Activated B cell treated with CpG ODN at 0.5 μM for 24 hours (primary cell): ENCODE results near the gene DNAJC11. TPM values are rescaled to one million over a fixed set of nuclear protein-coding genes. Genes with fewer than 3 reads are reported as not detected.
"Not testable (repeated sequence)": the region's sequence is repeated elsewhere in the genome, so short reads cannot be mapped to it uniquely, and the experiment has no call there.

Experiments
- ATAC-seq: fragments of 200-7000 bp; cut with Tn5 transposase; one replicate; pipeline ENCODE4 v1.10.0; 2021; ENCODE audit warnings: low read depth, mild to moderate bottlenecking, moderate library complexity
- CTCF ChIA-PET: fragments of 350-600 bp; sonication (Branson Sonifier 250); formaldehyde crosslinking; loops from one replicate; lab custom pipeline; 2021; ENCODE audit warnings: antibody characterized with exemption; lab: Charles Lee
- POLR2A ChIA-PET: fragments of 350-600 bp; sonication (Branson Sonifier 250); formaldehyde crosslinking; loops from one replicate; lab custom pipeline; 2021; ENCODE audit warnings: antibody characterized with exemption; lab: Charles Lee
- DNase-seq: peaks from one replicate; pipeline ENCODE4 v3.0.0; 2022
- H3K27ac Mint-ChIP-seq: one replicate; pipeline ENCODE4 v1.8.0; 2020; ENCODE audit warnings: mixed read lengths
- H3K27me3 Mint-ChIP-seq: one replicate; pipeline ENCODE4 v1.8.0; 2021; ENCODE audit warnings: mixed read lengths
- H3K36me3 Mint-ChIP-seq: one replicate; pipeline ENCODE4 v1.8.0; 2021; ENCODE audit warnings: low read depth, mixed read lengths
- H3K4me1 Mint-ChIP-seq: one replicate; pipeline ENCODE4 v1.8.0; 2021; ENCODE audit warnings: mixed read lengths
- H3K4me3 Mint-ChIP-seq: one replicate; pipeline ENCODE4 v1.8.0; 2020; ENCODE audit warnings: mild to moderate bottlenecking, mixed read lengths
- H3K9me3 Mint-ChIP-seq: one replicate; pipeline ENCODE4 v1.8.0; 2020; ENCODE audit warnings: mixed read lengths
- intact Hi-C: fragments of 100-400 bp; cut with micrococcal nuclease; formaldehyde crosslinking; loops from one replicate; pipeline ENCODE4 v1.15.1; 2024
- total RNA-seq: library from RNA; stranded (reverse); gene quantifications from 2 replicates; pipeline ENCODE4 v1.2.3, GENCODE V29; 2022
- TF ChIP-seq, protein P1 (sequence below): fragments of 200-600 bp; IDR thresholded peaks from one replicate; pipeline ENCODE4 v1.8.0; 2022; ENCODE audit warnings: antibody characterized with exemption, mild to moderate bottlenecking

The DNAJC11 gene
- total RNA-seq, 1 donor from 2014 or later = 65.6 TPM

GRCh38 chr1:6638226-6638625 is 63.4 kb downstream of the DNAJC11 start:
- Mint-ChIP-seq H3K36me3 (peaks cover 83% of the 10 kb centered on the region), H3K9me3 (no peaks in the 10 kb centered on the region), H3K27ac (no peak overlapping the region), H3K27me3 (no peaks in the 10 kb centered on the region), H3K4me3 (no peak overlapping the region), H3K4me1 (no peaks in the 10 kb centered on the region)
- ChIA-PET CTCF (no interaction called here), POLR2A (no interaction called here)
- intact Hi-C loops = no loop called here
- ATAC-seq = no peak
- TF ChIP-seq, protein P1, sequence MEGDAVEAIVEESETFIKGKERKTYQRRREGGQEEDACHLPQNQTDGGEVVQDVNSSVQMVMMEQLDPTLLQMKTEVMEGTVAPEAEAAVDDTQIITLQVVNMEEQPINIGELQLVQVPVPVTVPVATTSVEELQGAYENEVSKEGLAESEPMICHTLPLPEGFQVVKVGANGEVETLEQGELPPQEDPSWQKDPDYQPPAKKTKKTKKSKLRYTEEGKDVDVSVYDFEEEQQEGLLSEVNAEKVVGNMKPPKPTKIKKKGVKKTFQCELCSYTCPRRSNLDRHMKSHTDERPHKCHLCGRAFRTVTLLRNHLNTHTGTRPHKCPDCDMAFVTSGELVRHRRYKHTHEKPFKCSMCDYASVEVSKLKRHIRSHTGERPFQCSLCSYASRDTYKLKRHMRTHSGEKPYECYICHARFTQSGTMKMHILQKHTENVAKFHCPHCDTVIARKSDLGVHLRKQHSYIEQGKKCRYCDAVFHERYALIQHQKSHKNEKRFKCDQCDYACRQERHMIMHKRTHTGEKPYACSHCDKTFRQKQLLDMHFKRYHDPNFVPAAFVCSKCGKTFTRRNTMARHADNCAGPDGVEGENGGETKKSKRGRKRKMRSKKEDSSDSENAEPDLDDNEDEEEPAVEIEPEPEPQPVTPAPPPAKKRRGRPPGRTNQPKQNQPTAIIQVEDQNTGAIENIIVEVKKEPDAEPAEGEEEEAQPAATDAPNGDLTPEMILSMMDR = no peak
- DNase-seq = no peak

GRCh38 chr1:6637770-6638169 is 63.8 kb downstream of the DNAJC11 start:
- intact Hi-C loops = no loop called here
- ChIA-PET POLR2A (no interaction called here), CTCF (no interaction called here)
- TF ChIP-seq, protein P1 = no peak
- no peaks in the 10 kb centered on the region for H3K4me1 Mint-ChIP-seq
- H3K27ac Mint-ChIP-seq = no peak overlapping the region
- H3K9me3 Mint-ChIP-seq = no peaks in the 10 kb centered on the region
- peaks cover 84% of the 10 kb centered on the region for H3K36me3 Mint-ChIP-seq
- DNase-seq (no peak), ATAC-seq (no peak)
- H3K27me3 Mint-ChIP-seq = no peaks in the 10 kb centered on the region
- no peak overlapping the region for H3K4me3 Mint-ChIP-seq

- H3K4me3 Mint-ChIP-seq, H3K4me1 Mint-ChIP-seq, DNase-seq, ATAC-seq, H3K9me3 Mint-ChIP-seq, H3K27ac Mint-ChIP-seq, intact Hi-C loops, H3K27me3 Mint-ChIP-seq: not testable (repeated sequence)
- peaks cover 84% of the 10 kb centered on the region for H3K36me3 Mint-ChIP-seq
- CTCF ChIA-PET = interaction anchor here (1.3 kb wide), 1 partner anchor 151 kb away, joined by 3 read pairs; no protein-coding TSS in a partner anchor
- POLR2A ChIA-PET = interaction anchor here (0.6 kb wide), 1 partner anchor 92 kb away, joined by 7 read pairs; no protein-coding TSS in a partner anchor
Measured at GRCh38 chr1:6636778-6637177, 64.8 kb downstream of the DNAJC11 start.

GRCh38 chr1:6635910-6636760 is 65.5 kb downstream of the DNAJC11 start:
- no peak for DNase-seq
- TF ChIP-seq, protein P1 = no peak
- Mint-ChIP-seq H3K9me3 (no peaks in the 10 kb centered on the region), H3K27ac (peak overlapping the region; percentile 44), H3K27me3 (no peaks in the 10 kb centered on the region), H3K4me3 (no peak overlapping the region), H3K36me3 (peaks cover 78% of the 10 kb centered on the region), H3K4me1 (no peaks in the 10 kb centered on the region)
- intact Hi-C loops = no loop called here
- peak; percentile 49 for ATAC-seq
- POLR2A ChIA-PET = interaction anchor here (0.6 kb wide), 1 partner anchor 92 kb away, joined by 7 read pairs; no protein-coding TSS in a partner anchor
- CTCF ChIA-PET = interaction anchor here (1.3 kb wide), 1 partner anchor 150 kb away, joined by 3 read pairs; no protein-coding TSS in a partner anchor

- intact Hi-C loops = no loop called here
- DNase-seq = no peak
- TF ChIP-seq, protein P1 = no peak
- ChIA-PET POLR2A (no interaction called here), CTCF (interaction anchor here (1.0 to 1.3 kb wide), 2 partner anchors 55 to 149 kb away, joined by 3 to 4 read pairs; partner anchors contain the start of gene ZBTB48)
- Mint-ChIP-seq H3K4me3 (no peak overlapping the region), H3K4me1 (no peaks in the 10 kb centered on the region), H3K27ac (no peak overlapping the region), H3K36me3 (peaks cover 76% of the 10 kb centered on the region), H3K9me3 (no peaks in the 10 kb centered on the region), H3K27me3 (no peaks in the 10 kb centered on the region)
- ATAC-seq = no peak
Measured at GRCh38 chr1:6635161-6635909, 66.3 kb downstream of the DNAJC11 start.
